ENCODE results near the gene STAG3.
"Not testable (repeated sequence)": the region's sequence is repeated elsewhere in the genome, so short reads cannot be mapped to it uniquely, and the experiment has no call there.

GRCh38 chr7:100146350-100146749 lies 31.4 kb upstream of the STAG3 start:
- not testable (repeated sequence) for TF ChIP-seq POLR2AphosphoS5 (IDR thresholded peaks at IDR 0.05); CTCF (IDR thresholded peaks at IDR 0.05); POLR2A (IDR thresholded peaks at IDR 0.05; ENCODE audit: low read depth)
